ENCODE results near the gene ETV5.
"Not testable (repeated sequence)": the region's sequence is repeated elsewhere in the genome, so short reads cannot be mapped to it uniquely, and the experiment has no call there.

Gene ETV5

DNA sequence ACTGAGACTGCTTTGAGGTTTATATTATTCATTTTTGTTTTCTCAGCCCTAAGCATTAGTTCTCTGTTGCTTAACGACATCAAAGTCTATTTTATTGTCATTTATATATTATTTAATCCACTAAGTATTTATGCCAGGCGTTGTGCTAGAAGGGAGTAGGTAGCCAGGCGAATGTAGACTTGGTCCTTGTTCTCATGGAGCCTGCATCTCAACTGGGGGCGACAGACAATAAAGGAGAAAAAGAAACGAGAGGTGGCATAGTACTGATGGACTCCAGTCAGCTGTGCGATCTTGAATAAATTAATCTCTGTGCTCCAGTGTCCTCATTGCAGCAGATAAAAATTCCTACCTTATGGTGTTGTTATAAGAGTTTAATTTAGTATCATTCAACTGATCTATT lies 49.7 kb downstream of the ETV5 start:
- DNase-seq: no peak

DNA sequence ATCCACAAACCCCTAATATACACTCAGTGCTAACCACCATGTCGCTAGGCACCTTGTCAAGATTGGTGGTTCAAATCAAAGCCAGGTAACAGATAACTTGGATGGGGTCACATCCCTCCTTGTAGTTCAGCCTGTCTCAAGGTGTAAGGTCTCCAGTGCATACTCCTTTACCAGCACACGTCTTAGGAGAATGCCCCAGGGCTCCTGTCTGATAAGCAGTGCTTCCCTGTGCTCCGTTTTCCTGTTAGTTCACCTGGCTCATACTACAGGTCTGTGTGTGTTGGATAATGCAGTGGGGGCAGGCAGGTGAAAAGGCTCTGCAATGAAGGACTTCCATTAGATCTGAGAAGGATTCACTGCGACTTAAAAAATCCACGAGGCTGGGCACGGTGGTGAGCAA lies 50.7 kb downstream of the ETV5 start:
- no peak for DNase-seq

DNA sequence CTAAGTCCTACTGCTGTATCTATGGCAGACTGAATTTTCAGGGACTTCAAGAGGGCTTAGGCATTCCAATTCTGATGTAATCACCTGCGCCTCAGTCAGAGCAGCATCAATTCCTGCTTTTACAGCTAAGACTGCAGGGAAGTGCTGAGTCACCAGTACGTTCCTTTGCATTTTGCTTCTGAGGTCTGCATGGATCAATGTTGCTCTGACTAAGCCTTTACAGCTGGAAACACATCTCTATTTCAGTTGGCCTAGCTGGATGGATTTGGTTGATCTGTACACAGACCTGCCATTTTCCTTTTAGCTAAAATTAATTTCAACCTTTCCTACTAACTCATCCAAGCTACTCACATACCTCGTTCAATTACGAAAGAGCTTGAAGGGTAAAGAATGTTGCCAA lies 51.3 kb downstream of the ETV5 start:
- DNase-seq: no peak

DNA sequence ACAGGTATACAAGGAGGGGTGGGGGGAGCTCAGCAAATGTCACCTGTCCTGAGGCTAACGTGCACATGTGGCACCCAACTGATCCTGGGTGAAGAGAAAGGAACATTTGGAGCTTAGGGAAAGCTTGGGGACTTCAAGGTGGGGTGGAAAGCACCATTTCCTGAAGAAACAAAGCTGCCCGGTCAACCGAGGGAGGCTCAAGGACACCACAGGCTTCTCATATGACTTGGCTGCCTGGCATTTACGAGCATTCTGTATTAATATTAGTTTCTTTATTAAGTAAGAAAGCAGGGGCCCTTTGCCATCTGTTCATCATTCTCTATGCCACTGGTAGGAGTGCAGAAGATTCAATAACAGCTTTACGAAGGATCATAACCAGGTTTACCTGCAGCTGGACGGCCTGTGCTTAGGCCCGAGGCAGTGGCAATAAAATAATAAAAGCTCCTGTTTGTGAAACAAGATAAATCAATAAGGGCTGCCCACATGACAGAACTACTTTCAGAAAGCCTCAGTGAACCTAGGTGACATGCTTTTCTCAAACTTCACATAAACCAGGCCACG lies 54.0 kb downstream of the ETV5 start:
- no peak for DNase-seq

DNA sequence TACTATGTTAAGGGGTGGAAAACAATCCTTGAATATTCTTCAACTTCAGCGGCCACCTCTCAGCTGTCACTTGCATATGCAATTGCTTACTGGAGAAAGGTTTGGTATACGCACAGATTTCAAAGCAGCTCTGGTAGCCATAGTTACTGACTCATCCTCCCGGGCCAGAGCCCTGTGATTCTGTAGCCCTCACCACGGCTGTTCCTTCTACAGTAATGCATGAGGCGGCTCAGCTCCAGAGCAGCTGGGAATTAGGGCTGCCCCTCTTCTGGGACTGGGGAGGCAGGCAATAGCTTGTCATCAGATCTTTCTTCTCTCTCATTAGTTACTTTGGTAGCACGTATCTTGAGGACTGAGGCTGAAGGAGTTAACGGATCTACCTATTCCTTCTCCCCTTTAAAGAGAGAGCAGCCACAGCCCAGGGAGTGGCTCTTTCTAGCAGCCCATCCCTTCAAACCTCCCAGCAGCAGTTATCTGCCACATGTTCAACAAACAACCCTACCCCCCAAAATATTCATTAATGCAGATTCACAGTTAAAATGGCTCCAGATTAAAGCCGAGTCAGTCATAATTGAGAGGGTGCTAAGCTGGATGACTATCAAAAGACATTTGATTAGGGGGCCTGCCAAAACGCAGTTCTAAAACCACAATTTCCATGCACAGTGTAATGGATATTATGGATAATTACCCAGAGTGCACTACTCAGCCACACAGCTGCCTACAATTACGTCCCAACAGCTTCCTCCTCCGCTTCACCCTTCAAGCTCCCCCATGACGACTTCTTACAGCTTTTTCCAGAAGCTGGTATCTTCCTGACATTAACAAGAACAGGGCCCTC lies 54.7 kb downstream of the ETV5 start:
- DNase-seq: no peak

DNA sequence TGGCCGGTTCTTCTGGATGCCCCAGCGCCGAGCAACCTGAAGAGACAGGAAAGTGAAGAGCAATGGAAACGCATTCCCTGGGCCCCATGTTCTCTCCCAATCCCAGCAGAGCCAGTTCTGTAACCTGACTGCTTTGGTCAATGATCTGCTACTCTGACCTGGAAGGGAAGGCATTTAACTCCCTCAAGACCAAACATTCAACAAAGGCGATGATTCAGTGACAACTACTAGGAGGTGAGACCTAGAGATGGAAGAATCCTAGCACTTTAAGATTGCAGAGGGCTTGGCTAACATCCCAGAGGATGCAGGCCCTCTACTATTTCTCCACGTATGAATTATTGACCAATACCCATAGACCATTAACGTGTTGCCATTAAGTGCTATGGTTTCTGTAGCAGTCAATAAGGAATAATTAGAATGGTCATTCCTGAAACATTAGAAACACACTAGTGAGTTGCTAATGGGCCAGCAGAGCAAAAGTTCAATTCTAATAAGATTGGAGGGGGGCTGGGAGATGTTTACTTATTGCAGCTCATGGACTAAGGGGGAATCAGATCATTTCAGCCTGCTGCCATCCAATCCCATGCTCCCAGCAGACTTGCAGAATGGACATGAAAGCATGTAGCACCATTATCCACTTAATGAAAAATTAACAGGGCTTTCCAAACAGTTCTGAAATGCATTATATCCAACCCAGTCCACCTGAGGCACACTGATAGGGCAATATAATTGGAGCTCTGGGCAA lies 56.6 kb downstream of the ETV5 start:
- no peak for DNase-seq

DNA sequence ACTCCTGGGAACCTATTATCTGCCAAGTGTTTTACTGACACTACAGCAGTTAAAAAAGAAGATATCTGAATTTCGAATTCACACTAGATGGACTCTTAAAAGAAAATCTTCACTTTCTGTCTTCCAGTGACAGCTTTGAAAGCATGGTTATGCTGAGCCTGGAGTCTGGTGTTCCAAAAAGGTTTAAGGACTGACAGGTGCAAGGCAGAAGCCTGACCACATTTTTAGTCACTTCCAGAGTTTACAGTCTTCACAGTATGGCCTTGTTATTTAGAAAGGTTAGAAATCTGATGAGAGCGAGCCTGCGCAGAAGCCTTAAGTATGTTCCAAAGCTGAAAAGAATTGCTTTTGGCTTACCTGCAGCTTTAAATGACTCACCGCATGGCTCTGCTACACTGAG lies 59.9 kb downstream of the ETV5 start:
- DNase-seq: no peak

DNA sequence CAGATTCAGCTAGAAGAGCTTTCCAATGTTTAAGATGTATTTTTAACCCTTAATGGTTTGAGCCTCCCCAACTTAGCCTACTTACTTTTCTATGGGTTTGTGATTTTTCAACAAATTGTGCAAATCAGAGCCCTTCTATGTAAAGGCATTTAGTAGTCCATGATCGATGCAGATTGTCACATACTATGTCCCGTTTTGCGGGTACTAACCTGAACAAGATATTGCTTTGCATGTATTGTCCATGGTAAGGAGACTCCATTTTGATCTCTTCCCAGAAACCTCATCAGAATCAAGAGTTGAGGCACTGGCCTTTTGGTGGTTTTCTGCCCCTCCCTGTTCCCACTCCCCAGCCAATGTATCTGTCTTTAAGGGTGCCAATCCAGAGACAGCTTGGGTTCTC lies 60.8 kb downstream of the ETV5 start:
- no peak for DNase-seq

DNA sequence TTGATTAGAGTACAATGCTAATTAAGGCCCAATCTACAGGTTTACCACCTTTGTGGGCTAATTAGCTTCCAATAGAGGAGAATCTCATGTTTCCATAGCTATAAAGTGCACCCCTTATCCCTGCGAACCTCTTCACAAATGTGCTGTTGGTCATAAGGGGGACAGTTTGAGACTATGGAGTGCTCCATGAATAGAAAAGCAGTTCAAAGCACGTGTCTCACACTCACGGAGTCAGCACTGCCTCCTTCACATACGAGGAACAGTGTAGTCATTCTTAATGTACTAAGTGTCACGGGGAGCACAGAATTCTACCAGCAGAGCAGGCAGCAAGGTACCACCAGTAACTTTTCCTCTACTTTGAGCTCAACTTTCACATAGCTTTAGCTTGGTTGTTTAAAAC lies 62.1 kb downstream of the ETV5 start:
- no peak for DNase-seq

DNA sequence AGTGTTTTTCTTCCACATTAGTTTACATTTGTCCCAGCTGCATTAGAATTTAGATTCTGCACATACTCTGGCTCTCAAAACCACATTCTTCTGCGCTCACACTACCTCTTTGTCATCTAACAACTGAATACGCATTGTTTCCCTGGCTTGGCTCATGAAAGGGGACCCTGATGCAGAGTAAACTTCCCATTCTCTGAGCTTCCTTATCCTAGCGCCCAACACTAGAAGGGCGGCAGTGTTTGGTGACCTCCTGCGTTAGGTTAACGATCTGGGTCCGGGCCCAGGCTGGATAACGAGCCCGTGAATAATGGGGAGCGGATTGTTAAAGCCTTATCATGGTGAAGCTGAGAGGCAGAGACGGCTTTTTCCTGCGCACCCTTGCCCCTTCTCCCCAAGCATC lies 63.9 kb downstream of the ETV5 start:
- DNase-seq: no peak

DNA sequence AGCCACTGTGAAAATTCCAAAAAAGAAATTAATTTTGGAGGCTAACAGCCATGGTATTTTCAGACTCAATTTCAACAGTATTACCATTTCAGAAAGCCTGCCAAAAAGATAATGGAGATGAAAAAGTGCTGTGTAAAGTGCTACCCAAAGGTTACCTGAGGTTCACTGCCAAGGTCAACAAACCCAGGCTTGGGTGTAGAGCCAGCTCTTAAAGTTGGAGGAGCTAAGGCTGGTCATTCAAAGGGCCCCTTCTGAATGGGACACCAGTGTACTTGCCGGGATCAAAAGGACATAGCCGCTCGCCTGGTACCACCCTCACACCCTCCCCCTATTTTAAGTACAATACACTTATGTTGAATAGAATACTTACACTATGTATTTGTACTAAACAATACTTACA lies 64.5 kb downstream of the ETV5 start:
- no peak for DNase-seq

DNA sequence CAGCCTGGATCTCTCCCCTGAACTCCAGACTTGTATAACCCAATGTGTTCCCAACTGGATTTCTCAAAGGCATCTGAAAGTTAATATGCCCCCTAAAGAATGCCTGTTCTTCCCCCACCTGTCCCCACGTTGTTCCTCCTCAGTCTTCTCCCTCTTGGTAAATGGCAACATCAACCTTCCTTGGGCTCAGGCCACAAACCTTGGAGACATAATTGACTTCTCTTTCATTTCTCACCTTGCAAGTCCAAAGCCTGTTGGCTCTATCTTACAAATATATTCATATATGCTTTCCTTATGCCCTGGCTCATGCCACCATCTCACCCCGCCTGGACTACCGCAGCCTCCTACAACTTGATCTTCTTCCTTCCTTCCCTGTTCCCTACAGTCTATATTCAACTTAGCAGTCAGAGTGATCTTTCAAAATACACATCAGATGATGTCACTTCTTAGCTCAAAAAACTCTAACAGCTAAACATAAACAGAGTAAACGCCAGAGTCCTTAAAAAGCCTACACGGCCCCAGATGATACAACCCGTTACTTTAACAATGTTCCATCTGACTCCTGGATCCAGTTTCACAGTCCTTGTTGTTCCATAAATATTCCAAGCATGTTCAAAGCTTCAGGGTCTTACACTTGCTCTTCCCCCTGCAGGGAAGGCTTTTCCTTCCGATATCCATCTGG lies 66.2 kb downstream of the ETV5 start:
- DNase-seq: no peak

DNA sequence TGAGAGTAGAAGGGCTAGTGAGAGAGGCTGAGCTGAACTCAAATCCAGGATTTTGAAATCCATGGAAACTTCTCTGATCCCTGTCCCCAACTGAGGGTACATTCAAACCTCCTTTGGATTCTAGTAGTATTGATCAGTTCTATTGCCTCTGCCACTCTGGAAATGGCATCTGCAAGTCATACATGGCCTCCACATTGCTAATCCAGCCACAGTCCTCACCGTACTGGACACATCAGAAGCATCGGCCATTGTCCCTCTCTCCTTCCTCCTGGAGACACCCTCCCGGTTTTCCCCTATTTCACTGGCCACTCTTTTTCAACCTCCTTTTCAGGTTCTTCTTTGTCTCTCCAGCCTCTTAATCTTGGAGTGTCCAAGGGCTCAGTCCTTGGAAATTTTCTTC lies 66.9 kb downstream of the ETV5 start:
- DNase-seq: no peak

DNA sequence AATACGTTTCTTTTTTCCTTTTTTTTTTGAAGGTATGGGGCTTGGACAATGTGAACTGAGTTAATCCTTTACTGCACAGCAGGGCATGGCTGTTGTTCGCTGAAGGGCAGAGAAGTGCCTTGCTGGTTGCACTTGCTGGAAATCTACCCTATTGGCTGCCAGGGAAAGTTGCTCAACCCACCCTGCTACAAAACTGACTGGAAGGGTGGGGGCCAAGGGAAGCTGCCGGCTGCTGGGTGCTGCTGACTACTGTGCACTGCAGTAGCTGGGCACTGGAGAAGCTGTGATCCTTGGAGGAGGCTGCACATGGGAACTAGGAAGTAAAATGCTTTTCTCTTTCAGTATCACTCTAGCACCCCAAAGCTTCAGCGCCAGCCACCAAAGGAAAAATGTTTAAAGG lies 70.5 kb downstream of the ETV5 start:
- DNase-seq: no peak

DNA sequence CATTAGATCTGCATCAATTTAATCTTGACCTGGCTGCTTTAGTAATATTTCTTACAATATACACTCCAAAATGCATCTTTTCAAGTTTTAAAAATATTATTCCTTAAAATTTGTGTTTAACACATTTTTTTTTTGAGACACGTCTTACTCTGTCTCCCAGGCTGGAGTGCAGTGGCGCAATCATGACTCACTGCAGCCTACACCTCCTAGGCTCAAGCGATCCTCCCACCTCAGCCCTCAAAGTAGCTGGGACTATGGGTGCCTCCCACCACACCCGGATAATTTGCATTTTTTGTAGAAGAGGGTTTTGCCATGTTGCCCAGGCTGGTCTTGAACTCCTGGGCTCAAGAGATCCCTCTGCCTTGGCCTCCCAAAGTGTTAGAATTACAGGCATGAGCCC lies 73.6 kb downstream of the ETV5 start:
- no peak for DNase-seq

DNA sequence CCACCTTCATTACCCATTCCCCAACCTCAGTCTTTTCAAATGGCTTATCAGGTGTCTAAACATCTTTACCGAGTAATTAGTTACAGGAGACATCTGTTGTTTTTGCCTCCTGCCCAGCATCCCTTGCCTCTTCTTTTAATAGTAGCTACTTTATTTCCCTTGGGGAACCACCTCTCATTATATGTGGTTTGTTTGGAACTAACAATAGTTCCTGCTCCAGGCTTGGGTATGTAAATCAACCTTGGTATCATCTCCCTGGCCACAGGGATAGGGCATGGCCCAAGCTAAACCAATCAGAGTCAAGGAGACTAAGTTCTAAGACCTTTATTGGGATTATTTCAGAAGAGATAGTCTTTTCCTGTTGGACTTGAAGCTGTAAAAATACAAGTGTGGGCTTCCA lies 76.6 kb downstream of the ETV5 start:
- no peak for DNase-seq

DNA sequence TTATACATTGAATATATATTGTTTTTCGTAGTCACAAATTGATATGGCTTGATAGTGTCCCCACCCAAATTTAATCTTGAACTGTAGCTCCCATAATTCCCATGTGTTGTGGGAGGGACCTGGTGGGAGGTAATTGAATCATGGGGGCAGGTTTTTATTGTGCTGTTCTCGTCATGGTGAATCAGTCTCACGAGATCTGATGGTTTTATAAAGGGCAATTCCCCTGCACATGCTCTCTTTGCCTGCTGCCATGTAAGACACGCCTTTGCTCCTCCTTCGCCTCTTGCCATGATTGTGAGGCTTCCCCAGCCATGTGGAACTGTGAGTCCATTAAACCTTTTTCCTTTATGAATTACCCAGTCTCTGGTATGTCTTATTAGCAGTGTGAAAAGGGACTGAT lies 82.9 kb downstream of the ETV5 start:
- not testable (repeated sequence) for DNase-seq

DNA sequence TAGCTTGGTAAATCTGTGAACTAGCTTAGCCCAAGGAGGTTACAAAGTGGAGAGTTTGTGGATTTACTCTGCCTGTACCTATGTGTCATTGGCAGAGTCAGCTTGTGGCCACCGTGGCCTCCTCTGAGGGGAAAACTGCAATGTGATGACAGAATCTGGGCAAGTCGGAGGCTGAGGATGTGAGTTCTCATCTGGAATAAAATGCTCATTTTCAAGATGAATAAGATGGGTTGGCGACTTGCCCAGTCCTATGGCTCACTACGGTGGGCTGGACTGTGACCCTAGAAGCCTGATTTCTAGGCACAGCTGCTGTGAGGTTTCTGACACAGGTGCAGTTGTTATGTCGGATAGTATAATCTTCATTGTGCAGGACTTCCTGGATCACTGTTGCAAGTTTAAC lies 83.7 kb downstream of the ETV5 start:
- DNase-seq: no peak

DNA sequence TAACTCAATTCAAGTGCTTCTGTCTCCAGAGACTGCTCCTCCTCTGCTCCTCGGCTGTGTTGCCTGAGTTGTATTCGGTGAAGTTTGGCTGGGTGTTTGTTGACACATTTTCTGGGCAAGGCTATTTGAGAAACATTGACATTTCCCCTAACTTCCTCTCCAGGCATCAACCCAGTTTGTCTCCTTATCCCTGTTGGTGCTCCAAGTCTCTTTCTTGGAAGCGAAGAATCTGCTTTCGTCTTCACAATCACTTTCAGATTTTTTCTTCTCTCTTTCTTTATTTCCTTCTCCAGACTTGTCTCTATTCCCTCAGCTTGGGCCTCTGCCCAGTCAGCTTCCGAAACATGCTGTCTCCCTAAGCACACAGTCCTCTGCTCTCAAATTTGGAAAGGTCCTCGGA lies 84.7 kb downstream of the ETV5 start:
- DNase-seq: no peak

DNA sequence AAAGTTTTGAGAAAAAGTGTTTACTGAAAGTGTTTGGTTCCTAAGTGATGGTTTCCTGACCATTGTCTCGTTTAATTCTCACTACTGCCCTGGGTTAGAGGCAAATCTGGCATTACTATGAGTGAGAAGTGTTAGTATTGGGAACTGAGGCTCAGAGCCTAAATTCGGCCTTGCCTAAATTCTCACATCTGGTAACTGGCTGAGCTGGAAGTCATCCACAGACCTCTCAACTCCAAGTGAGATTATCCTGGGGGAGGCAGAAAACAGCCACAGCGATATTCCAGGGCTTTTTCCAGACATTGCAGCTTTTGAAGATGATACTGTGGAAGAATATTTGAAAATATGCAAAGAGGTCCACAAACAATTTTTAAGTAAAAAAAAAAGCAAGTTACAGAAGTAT lies 86.0 kb downstream of the ETV5 start:
- no peak for DNase-seq

DNA sequence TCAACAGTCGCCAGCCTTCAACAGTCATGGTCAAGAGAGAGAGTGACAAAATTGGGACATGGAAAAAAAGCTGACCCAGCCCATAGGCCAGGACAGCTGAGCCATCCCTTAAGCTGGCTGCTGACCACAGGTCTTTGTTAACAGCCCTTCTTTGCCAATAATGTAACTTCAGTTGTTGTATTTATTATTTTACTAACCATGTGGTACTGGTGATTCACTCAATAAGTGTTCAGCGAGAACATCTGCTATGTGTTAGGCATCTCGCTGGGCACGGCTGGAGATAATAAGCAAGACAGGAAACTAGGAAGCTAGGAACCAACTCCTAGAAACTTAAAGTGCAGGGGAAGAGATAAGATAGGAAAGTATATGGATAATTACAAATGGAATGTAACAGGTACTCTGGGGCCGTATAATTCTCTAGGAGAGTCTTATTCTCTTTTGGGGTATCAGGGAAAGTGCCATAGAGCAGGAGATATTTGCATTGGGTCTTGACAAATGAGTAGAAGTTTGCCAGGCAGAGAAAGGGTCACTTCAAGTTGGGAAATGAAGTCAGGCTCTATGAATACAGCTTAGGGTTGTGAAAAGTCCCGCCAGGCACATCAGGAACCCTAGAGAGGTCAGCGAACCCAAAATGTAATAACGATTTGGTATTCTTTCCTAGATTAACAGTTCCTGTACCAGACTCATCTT lies 87.1 kb downstream of the ETV5 start:
- no peak for DNase-seq

DNA sequence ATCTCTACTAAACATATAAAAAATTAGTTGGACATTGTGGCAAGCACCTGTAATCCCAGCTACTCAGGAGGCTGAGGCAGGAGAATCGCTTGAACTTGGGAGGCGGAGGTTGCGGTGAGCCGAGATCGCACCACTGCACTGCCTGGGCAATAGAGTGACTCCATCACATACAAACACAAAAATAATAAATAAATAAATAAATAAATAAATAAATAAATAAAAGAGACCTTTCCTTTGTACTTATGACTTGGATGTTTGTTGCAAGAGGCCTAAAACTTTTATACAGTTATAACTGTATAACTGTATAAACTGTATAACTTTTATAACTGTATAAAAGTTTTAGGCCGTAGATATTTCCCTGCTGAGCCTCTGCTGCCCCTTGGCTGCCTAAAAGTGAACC lies 87.6 kb downstream of the ETV5 start:
- DNase-seq: not testable (repeated sequence)

DNA sequence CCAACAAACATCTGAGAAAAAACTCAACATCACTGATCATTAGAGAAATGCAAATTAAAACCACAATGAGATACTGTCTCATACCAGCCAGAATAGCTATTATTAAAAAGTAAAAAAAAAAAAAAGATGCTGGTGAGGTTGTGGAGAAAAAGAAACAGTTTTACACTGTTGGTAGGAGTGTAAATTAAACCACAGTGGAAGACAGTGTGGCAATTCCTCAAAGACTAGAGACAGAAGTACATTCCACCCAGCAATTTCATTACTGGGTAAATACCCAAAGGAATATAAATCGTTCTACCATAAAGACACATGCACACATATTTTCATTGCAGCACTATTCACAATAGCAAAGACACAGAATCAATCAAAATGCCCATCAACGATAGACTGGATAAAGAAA lies 89.6 kb downstream of the ETV5 start:
- not testable (repeated sequence) for DNase-seq

Data from NCI-H1092 (cell line).